ENCODE measurements around the gene P2RX4.

DNA sequence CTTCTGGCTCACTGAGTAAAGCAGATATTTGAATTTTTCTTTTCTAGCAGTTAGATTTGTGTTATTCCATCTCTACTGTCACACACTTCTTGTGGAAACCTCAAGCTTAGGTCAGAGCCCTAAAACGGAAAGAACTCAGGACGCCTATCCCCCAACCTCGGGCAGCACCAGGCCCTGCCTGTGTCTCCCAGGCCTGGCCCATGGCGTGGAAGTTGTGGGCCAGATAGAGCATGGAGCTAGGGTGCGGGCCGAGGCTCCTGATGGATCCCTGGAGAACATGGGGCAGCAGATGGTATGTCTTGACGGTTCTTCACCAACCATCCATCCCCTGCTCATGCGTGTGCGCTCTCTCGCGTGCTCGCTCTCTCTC is 20.6 kb downstream of the P2RX4 start:
- TF ChIP-seq CTCF (conservative IDR thresholded peaks at IDR 0.05 in 1 of 2, IDR thresholded peaks at IDR 0.05 in 1 of 2; ENCODE audit: extremely low read depth in 1 of 2, insufficient read depth in 1 of 2, low read depth in 1 of 2, low read length in 2 of 2) (no peak), EZH2 (IDR thresholded peaks at IDR 0.05; ENCODE audit: borderline replicate concordance, low read length) (no peak)
